CD4-positive, alpha-beta T cell treated with Interleukin-12 subunit alpha and Interleukin-12 subunit beta, for 1 hour (primary cell): ENCODE results near the gene IL5RA.

Source experiments
- DNase-seq: peaks from one replicate; pipeline ENCODE4 v3.0.0-alpha.2; 2020

IL5RA gene

GRCh38 chr3:3107181-3107580 lies 3.0 kb downstream of the IL5RA start:
- DNase-seq, result no peak

- DNase-seq, result no peak
Measured at GRCh38 chr3:3105815-3106214, 4.4 kb downstream of the IL5RA start.

GRCh38 chr3:3105246-3105645 lies 4.9 kb downstream of the IL5RA start:
- no peak for DNase-seq

DNA sequence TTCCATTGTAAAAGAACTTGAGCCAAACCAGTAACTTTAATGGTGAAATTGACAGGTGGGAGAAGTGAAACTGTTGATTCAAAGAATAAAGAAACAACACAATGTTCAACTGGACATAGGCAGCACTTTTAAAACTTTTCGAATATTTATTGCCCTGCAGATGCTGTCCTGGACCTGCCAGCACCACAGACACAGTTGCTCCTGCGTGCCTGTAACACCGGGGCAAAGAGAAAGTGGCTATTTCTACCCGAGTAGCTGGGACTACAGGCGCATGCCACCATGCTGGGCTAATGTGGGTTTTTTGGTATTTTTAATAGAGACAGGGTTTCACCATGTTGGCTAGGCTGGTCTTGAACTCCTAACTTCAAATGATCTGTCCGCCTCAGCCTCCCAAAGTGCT lies 7.4 kb downstream of the IL5RA start:
- no peak for DNase-seq

DNA sequence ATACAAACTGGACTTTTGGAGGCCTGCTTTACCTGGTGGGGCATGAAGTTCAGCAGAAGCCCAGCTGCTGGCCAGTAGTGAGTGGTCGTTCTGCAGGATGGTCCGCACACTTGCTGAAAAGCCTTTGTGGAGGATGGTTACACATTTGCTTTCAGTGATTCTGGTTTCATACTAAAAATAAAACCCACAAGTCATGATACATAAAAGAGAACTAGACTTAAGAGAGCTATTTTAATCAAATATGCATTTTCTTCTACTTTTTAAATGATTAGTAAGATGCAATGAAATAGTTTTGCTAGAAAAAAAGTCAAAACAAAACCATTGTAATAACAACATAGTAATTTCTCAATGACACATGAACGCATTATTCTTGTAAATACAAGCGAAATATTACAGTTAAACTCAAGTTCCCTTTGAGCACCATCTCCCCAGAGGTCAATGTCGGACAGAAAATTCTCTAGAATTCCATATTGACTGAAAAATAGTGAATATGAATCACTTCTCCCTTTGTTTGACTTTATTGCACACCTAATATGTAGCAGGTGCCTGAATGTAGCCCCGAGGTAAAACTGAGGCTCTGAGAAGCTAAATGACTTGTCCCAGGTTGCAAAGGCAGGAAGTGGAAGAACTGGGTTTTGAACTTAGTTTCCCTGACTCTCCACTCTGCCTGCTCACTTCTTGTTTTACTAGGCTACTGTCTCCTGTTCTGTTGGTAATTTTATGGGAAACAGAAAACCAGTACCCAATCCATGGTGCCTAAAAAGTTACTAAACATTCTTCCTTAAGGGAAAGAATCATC lies 8.3 kb downstream of the IL5RA start:
- DNase-seq, result no peak

DNA sequence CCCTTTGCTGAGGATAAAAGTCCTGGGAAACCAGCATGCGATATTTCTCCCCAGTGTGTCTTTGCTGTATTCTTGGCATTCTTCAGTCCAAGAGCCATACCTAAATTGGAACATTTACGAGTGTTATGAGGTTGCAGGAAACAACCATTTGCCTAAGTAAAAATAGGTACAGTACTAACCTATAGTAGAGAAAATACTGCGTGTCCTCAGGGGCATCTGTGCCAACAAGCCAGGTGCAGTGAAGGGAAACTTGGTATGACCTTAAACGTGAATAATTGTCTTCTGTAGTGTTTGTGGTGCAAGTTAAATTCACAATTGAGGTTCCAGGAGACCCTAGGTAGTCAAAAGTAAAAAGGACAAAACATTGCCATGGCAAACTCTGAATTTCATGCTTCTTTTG lies 12.2 kb downstream of the IL5RA start:
- DNase-seq, result no peak

GRCh38 chr3:3089017-3089416 lies 21.2 kb downstream of the IL5RA start:
- no peak for DNase-seq

DNA sequence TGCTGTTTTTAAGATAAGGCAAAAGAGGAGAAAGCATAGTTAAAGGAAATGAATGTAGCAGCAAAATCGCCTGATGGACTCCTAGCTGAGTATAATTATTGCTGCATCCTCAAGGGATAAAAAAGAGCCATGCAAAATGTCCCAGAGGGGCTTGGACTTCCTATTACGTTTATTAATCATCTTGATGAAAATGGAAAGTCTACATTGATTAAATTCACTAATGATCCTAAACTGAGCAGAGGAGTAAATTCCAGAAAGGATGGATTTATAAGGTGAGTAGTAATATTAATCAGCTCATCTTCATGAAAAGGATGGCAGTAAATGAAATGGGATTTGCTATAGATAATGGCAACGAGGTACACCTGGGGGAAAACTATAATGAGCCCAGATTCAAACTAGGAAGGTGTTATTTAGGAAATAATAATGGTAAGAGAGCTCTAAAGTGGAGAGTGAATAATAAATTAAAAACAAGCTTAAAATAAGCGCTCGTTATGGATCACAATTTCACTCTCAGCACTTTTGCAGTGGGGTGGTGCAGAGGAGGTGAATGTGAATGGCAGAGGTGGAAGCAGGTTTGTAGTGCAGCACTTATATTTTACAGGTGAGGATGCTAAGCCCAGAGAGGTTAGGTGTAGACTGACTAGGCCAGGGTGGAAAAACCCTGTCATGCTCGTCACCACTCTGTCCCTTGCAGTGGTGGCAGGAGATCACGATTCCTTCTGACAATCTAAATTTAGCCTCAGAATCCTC lies 22.3 kb downstream of the IL5RA start:
- no peak for DNase-seq

GRCh38 chr3:3087279-3087678 lies 22.9 kb downstream of the IL5RA start:
- DNase-seq, result no peak

- no peak for DNase-seq
Measured at GRCh38 chr3:3086239-3086638, 23.9 kb downstream of the IL5RA start.

GRCh38 chr3:3085782-3086181 lies 24.4 kb downstream of the IL5RA start:
- no peak for DNase-seq

DNA sequence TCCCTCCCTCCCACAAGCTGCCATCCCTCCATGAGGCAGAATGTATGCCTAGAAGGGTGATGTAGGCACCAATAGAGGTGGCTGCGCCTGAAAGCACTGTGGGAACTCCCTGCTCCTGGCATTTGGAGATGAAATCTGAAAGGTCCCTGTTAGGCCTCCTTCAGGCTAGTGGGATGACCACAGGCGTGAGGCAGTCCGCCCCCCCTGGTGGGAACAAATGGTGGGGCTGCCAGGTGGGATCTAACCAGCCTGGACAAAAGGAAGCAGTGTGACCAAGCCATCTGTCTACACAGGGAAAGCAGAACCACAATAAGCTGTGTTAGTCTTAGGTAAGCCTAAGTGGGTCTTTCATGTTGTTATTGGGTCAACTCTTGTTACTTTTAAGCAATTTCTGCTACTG lies 25.3 kb downstream of the IL5RA start:
- no peak for DNase-seq

DNA sequence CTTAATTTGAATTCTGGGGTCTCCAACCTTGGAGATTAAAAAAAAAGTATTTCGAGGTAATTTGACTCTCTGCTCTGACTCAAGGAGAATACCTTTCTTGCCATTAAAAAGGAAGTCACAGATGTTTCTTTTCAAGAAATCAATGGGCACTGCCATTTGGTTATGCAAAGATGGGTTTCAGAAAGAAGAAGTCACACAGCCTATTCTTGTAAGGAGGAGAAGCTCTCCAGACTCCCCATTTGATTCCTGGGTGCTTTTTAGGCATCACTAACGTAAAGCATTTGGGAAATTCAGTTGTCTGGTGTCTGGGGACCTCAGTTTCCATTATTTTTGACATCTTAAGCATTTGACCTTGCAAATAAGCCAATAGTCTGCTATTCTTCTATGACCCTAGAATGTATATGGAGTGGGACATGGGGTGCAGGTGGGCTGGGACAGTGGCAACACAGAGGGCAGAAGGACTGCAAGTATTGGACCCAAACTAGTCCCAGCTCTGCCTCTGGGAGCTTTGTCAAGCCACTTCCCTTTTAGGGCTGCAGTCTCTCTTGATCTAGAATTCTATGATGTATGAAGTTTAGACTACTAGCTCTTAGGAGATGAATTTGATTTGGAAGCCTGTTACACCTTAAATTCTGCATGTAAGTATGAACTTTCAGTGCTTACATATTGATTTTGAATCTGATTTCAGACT lies 27.8 kb downstream of the IL5RA start:
- DNase-seq, result no peak

- no peak for DNase-seq
Measured at GRCh38 chr3:3081381-3082233, 28.6 kb downstream of the IL5RA start.

DNA sequence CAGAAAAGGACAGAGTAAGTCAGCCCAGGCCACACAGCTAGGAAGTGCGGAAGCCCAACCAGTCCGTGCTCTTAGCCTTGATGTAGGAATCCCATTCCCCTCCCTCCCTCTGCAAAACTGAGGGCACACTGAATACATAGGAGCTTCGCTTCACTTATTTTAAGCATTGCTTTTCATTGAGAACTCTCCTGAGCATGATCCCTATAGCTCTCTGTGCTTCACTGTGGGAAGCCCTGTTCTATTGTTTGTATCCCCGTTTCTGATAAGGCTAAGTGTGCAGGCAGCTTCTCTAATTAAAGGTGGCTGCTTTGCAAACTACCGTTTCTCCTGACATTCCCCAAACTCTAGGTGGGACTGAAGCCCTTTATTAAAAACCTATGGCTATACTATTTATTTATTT lies 29.9 kb downstream of the IL5RA start:
- no peak for DNase-seq

GRCh38 chr3:3074551-3075257 lies 35.5 kb downstream of the IL5RA start:
- DNase-seq, result no peak

- DNase-seq, result no peak
Measured at GRCh38 chr3:3071136-3071535, 39.0 kb downstream of the IL5RA start.

- no peak for DNase-seq
Measured at GRCh38 chr3:3069723-3070122, 40.5 kb downstream of the IL5RA start.

- DNase-seq, result no peak
Measured at GRCh38 chr3:3068358-3068881, 41.8 kb downstream of the IL5RA start.

DNA sequence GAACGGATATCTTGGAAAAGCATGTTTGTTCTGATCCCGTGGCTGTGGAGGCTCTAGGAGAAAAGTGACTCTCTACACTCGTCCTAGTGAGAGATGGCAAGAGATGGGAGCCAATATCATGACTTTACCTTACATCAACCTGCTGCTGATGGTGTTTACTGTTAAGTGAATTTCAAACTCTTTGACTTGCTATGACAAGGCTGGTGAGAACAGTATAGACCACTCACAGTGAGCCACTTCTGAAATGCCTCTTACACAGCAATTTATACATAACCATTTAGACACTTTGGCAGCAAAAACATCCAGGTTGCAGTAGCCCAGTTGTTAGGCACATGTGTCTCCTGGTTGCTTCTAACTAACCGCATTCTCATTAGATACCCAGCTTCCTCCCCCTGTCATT lies 43.3 kb downstream of the IL5RA start:
- DNase-seq, result no peak

DNA sequence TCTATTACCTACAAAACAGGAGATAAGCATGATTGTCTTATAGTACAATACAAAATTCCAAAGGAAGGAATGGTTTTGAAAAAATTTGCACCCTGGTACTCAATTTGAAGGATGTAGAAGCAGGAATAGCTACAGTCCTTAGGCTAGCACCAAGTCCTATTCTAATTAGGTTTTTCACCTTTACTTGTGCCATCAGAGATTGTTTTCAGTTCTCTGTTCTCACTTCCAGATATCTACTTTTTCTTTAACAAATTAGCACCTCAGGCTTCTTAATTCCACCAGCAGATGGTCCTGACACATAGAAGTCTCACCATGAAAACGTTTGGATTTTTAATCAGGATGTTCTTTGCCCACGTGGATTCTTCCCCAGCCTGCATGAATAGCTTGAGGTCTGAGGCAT lies 43.8 kb downstream of the IL5RA start:
- no peak for DNase-seq

GRCh38 chr3:3065876-3066275 lies 44.3 kb downstream of the IL5RA start:
- DNase-seq, result no peak
